Omental fat pad (tissue), 4 donors: Measurements from ENCODE around the gene JHY. TPM values are rescaled to one million over a fixed set of nuclear protein-coding genes. Genes with fewer than 3 reads are reported as not detected.

Experiments
- ATAC-seq: fragments of 150-250 bp; one replicate; pipeline ENCODE4 v1.9.1; 2016; ENCODE audit warnings: mild to moderate bottlenecking, moderate library complexity; ENCODE audit not compliant: low FRiP score
- DNase-seq: peaks from one replicate; pipeline ENCODE4 v3.0.0-alpha.2; 2019; ENCODE audit warnings: low spot score
- CTCF ChIP-seq, 3 donors: fragments of 450-650 bp; IDR thresholded peaks; one replicate each; pipeline ENCODE4 v1.5.1; 2016 to 2017; ENCODE audit warnings: antibody characterized with exemption in 3 of 3, mild to moderate bottlenecking in 3 of 3, moderate library complexity in 2 of 3
- total RNA-seq, 4 donors: library from RNA; depleted of rRNA; stranded (reverse); fragments of >200 nt; gene quantifications; one replicate each; pipeline ENCODE4 v1.1.0, GENCODE V29; 2016

Gene JHY
- total RNA-seq, 4 donors from 2014 or later, result 5.4 to 17.7 (median 7.6) TPM

GRCh38 chr11:122933416-122933815 lies 50.9 kb downstream of the JHY start:
- ATAC-seq (no peak), DNase-seq (no peak)
- TF ChIP-seq CTCF (IDR thresholded peaks at IDR 0.05), result no peak

- TF ChIP-seq CTCF (IDR thresholded peaks at IDR 0.05), result no peak
- ATAC-seq (no peak), DNase-seq (no peak)
Observed at GRCh38 chr11:122937983-122938382, 55.4 kb downstream of the JHY start.

GRCh38 chr11:122938557-122938956 lies 56.0 kb downstream of the JHY start:
- ATAC-seq, result no peak
- no peak for TF ChIP-seq CTCF (IDR thresholded peaks at IDR 0.05)
- DNase-seq, result no peak

GRCh38 chr11:122951211-122951610 lies 68.7 kb downstream of the JHY start:
- DNase-seq (no peak), ATAC-seq (no peak)
- TF ChIP-seq CTCF (IDR thresholded peaks at IDR 0.05), result no peak

GRCh38 chr11:122954455-122954854 lies 71.9 kb downstream of the JHY start:
- TF ChIP-seq CTCF (IDR thresholded peaks at IDR 0.05), result no peak
- ATAC-seq (no peak), DNase-seq (no peak)

GRCh38 chr11:122963961-122964360 lies 81.4 kb downstream of the JHY start:
- no peak for ATAC-seq
- no peak for TF ChIP-seq CTCF (IDR thresholded peaks at IDR 0.05)
- DNase-seq, result no peak

- no peak for TF ChIP-seq CTCF (IDR thresholded peaks at IDR 0.05)
- no peak for DNase-seq
- ATAC-seq, result no peak
Observed at GRCh38 chr11:122976061-122976733, 93.6 kb downstream of the JHY start.
